Measurements from ENCODE around the gene ALPI.

DNA sequence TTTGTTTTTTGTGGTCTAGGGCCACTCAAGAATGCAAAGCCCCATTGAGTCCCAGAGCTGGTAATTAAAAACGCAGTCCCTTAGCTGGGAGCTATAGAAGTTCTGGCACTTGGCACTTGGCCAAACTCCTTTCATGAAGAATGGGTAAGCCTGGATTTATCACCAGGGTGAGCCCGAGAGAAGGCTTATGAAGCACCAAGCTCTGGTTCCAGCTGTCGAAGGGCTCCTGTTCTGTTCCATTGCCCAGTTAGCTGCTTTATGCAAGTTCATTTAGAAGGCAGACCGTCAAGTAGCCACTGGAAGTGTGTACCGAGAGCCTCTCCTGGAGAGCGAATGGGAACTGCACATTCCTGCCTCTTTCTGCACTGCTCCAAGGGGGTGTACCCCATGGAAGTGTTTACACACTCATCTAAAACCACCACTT lies 17.5 kb downstream of the ALPI start:
- TF ChIP-seq, protein P1, sequence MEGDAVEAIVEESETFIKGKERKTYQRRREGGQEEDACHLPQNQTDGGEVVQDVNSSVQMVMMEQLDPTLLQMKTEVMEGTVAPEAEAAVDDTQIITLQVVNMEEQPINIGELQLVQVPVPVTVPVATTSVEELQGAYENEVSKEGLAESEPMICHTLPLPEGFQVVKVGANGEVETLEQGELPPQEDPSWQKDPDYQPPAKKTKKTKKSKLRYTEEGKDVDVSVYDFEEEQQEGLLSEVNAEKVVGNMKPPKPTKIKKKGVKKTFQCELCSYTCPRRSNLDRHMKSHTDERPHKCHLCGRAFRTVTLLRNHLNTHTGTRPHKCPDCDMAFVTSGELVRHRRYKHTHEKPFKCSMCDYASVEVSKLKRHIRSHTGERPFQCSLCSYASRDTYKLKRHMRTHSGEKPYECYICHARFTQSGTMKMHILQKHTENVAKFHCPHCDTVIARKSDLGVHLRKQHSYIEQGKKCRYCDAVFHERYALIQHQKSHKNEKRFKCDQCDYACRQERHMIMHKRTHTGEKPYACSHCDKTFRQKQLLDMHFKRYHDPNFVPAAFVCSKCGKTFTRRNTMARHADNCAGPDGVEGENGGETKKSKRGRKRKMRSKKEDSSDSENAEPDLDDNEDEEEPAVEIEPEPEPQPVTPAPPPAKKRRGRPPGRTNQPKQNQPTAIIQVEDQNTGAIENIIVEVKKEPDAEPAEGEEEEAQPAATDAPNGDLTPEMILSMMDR (IDR thresholded peaks at IDR 0.05): no peak
- no peak for TF ChIP-seq POLR2AphosphoS5 (IDR thresholded peaks at IDR 0.05)
- TF ChIP-seq POLR2A (IDR thresholded peaks at IDR 0.05): no peak
- TF ChIP-seq EP300 (IDR thresholded peaks at IDR 0.05): no peak
